Measurements from ENCODE around the gene RBP4. TPM values are rescaled to one million over a fixed set of nuclear protein-coding genes. Genes with fewer than 3 reads are reported as not detected.

RBP4 gene
- total and polyA plus RNA-seq, 10 of the 15 experiments (the other 5 are each of a cell fraction or from before 2014, with no cell fraction given) = 1.2 TPM; not detected in 9

GRCh38 chr10:93595378-93596161 is 5.5 kb downstream of the RBP4 start:
- no TSS peak for BruUV-seq (replicated peaks)
- Histone ChIP-seq H3K36me3 (ENCODE audit: control insufficient read depth in 2 of 2, insufficient read depth in 2 of 2, low read length in 1 of 2) (no peaks in the 10 kb centered on the region), H2AFZ (ENCODE audit: control insufficient read depth, low read depth, low read length) (no peak overlapping the region), H3K79me2 (ENCODE audit: control insufficient read depth, insufficient read depth, low read length) (no peaks in the 10 kb centered on the region), H3K27ac (ENCODE audit: control insufficient read depth, insufficient read depth) (no peak overlapping the region), H4K20me1 (ENCODE audit: control insufficient read depth, insufficient read depth) (no peaks in the 10 kb centered on the region), H3K4me3 (no peak overlapping the region), H3K27me3 (replicated peaks in 1 of 2; ENCODE audit: control insufficient read depth in 2 of 2, insufficient read depth in 2 of 2, low read length in 1 of 2) (peaks cover 0 to 3% of the 10 kb centered on the region in 2 experiments; a peak in 3 of 4 replicates), H3K9ac (ENCODE audit: control insufficient read depth, insufficient read depth, low read length) (no peak overlapping the region), H3K4me2 (ENCODE audit: control insufficient read depth, insufficient read depth) (no peak overlapping the region), H3K4me1 (ENCODE audit: control insufficient read depth, insufficient read depth, low read length) (no peaks in the 10 kb centered on the region), H3K9me3 (replicated peaks; ENCODE audit: control insufficient read depth, insufficient read depth, low read length) (no peaks in the 10 kb centered on the region)
- SMC1A ChIA-PET (ENCODE audit: uncharacterized antibody, unreplicated experiment) = interaction anchor here (0.6 kb wide), 2 partner anchors 59 to 95 kb away, joined by 3 read pairs; no protein-coding TSS in a partner anchor
- ATAC-seq = no peak
- in situ Hi-C loops (cut with MboI) (no loop called here), intact Hi-C loops (cut with micrococcal nuclease; ENCODE audit: unreplicated experiment) (no loop called here)
- DNase-seq (ENCODE audit: low read depth, low spot score) = no peak
- RAD21 ChIA-PET (ENCODE audit: unreplicated experiment) = no interaction called here
- CTCF ChIA-PET = no interaction called here
- FAIRE-seq = no peak
- WGBS (ENCODE audit: insufficient coverage, insufficient replicate concordance, low lambda C conversion rate, missing lambda C conversion rate) = 8% methylated on average over 5 of the region's 5 CpGs
- POLR2A ChIA-PET = no interaction called here
- TF ChIP-seq RFX5 (IDR thresholded peaks at IDR 0.05; ENCODE audit: low read depth, low read length) = no peak
- TF ChIP-seq SUPT20H (IDR thresholded peaks at IDR 0.05; ENCODE audit: borderline replicate concordance, control insufficient read depth, low read depth, low read length) = no peak
- no peak for TF ChIP-seq ZBTB4 (CRISPR knock-in tag; IDR thresholded peaks at IDR 0.05)
- no peak for TF ChIP-seq BCL3 (IDR thresholded peaks at IDR 0.05; ENCODE audit: borderline replicate concordance, insufficient read depth, low read depth, low read length, poor library complexity, severe bottlenecking)
- TF ChIP-seq ZNF384 (IDR thresholded peaks at IDR 0.05; ENCODE audit: borderline replicate concordance, low read depth, low read length) = no peak
- TF ChIP-seq, protein P1, sequence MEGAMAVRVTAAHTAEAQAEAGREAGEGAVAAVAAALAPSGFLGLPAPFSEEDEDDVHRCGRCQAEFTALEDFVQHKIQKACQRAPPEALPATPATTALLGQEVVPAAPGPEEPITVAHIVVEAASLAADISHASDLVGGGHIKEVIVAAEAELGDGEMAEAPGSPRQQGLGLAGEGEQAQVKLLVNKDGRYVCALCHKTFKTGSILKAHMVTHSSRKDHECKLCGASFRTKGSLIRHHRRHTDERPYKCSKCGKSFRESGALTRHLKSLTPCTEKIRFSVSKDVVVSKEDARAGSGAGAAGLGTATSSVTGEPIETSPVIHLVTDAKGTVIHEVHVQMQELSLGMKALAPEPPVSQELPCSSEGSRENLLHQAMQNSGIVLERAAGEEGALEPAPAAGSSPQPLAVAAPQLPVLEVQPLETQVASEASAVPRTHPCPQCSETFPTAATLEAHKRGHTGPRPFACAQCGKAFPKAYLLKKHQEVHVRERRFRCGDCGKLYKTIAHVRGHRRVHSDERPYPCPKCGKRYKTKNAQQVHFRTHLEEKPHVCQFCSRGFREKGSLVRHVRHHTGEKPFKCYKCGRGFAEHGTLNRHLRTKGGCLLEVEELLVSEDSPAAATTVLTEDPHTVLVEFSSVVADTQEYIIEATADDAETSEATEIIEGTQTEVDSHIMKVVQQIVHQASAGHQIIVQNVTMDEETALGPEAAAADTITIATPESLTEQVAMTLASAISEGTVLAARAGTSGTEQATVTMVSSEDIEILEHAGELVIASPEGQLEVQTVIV (IDR thresholded peaks at IDR 0.05; ENCODE audit: borderline replicate concordance, partially characterized antibody) = no peak
- TF ChIP-seq HCFC1 (IDR thresholded peaks at IDR 0.05; ENCODE audit: low read length) = no peak
- no peak for TF ChIP-seq SMC3 (IDR thresholded peaks at IDR 0.05; ENCODE audit: borderline replicate concordance, low read length)
- no peak for TF ChIP-seq MEF2A (IDR thresholded peaks at IDR 0.05; ENCODE audit: insufficient read depth, low read depth, low read length)
- TF ChIP-seq CHD2 (IDR thresholded peaks at IDR 0.05; ENCODE audit: borderline replicate concordance, low read depth, low read length) = no peak
- no peak for TF ChIP-seq JUNB (IDR thresholded peaks at IDR 0.05)
- TF ChIP-seq HDAC6 (IDR thresholded peaks at IDR 0.05; ENCODE audit: unreplicated experiment) = no peak
- TF ChIP-seq RCOR1 (conservative IDR thresholded peaks at IDR 0.05; ENCODE audit: low read depth, low read length) = no peak
- TF ChIP-seq PAX5 (IDR thresholded peaks at IDR 0.05; ENCODE audit: borderline replicate concordance, low read depth, low read length) = no peak
